Cardiac fibroblast (primary cell): ENCODE results near the gene CFAP410.

Experiments used
- DNase-seq, 2 donors: peaks; one replicate each; pipeline versions ENCODE4 v3.0.0 to v3.0.0-alpha.2; 2010; ENCODE audit warnings: low read depth in 2 of 2
- H3K4me3 ChIP-seq, 2 donors: replicated peaks in 1 of 2; 1 replicate in 1 of 2; 2 replicates in 1 of 2; pipeline ENCODE4 v1.5.1; 2011; ENCODE audit warnings: low read depth in 2 of 2, low read length in 2 of 2, mild to moderate bottlenecking in 2 of 2, moderate library complexity in 1 of 2
- TF ChIP-seq, protein P1 (sequence below): IDR thresholded peaks from one replicate; pipeline ENCODE4 v1.5.1; 2011; ENCODE audit warnings: low read depth, mild to moderate bottlenecking, low read length, inconsistent platforms

The CFAP410 gene

DNA sequence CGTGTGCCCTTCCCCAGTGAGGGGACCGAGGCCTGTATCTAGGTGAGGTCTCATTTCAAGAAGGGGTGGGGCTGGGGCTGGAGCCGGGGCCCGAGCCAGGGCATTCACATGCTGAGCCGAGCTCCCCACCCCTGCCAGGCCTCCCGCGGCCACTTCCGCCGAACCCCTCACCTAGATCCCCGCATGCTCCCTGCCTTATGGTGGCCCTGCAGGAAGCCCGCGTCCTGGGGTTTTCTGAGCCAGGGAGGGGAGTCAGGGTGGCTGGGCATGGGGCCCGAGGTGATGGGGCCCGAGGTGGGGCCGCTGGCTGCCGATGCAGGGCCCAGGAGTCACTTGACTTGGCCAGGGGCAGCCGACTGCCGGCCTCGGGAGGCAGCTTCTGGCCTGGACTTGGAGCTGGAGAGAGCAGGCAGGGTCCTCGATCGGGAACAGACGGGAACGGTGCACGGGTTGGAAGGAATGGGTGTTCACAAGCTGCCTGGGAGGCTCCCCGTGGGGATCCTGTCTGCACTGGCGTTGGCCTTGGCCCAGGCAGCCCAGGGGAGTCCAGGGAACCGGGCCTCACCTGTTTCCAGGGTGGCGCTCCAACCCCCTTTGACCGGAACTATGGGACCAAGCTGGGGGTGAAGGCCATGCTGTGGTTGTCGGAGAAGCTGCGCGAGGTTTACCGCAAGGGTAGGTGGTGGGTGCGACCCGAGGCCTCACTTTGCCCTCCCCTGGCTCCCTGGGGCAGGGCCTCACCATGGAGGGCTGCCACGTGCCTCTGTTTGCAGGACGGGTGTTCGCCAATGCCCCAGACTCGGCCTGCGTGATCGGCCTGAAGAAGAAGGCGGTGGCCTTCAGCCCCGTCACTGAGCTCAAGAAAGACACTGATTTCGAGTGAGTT, 13.6 kb downstream of the CFAP410 start:
- no peak for DNase-seq
- H3K4me3 ChIP-seq: no peak overlapping the region
- TF ChIP-seq, protein P1, sequence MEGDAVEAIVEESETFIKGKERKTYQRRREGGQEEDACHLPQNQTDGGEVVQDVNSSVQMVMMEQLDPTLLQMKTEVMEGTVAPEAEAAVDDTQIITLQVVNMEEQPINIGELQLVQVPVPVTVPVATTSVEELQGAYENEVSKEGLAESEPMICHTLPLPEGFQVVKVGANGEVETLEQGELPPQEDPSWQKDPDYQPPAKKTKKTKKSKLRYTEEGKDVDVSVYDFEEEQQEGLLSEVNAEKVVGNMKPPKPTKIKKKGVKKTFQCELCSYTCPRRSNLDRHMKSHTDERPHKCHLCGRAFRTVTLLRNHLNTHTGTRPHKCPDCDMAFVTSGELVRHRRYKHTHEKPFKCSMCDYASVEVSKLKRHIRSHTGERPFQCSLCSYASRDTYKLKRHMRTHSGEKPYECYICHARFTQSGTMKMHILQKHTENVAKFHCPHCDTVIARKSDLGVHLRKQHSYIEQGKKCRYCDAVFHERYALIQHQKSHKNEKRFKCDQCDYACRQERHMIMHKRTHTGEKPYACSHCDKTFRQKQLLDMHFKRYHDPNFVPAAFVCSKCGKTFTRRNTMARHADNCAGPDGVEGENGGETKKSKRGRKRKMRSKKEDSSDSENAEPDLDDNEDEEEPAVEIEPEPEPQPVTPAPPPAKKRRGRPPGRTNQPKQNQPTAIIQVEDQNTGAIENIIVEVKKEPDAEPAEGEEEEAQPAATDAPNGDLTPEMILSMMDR: no peak

DNA sequence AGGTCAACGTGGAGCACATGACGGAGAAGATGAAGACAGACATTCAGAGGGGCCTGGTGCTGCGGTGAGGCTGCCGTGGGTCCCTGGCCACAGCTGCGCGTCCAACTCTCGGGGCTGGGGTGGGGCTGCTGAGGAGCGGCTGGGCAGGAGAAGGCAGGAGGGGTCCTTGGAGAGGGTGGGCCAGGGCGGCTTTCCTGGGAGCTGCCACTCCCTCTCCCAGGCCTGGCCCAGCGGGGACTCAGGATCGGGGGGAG, 14.4 kb downstream of the CFAP410 start:
- DNase-seq: no peak
- no peak overlapping the region for H3K4me3 ChIP-seq
- TF ChIP-seq, protein P1: no peak

DNA sequence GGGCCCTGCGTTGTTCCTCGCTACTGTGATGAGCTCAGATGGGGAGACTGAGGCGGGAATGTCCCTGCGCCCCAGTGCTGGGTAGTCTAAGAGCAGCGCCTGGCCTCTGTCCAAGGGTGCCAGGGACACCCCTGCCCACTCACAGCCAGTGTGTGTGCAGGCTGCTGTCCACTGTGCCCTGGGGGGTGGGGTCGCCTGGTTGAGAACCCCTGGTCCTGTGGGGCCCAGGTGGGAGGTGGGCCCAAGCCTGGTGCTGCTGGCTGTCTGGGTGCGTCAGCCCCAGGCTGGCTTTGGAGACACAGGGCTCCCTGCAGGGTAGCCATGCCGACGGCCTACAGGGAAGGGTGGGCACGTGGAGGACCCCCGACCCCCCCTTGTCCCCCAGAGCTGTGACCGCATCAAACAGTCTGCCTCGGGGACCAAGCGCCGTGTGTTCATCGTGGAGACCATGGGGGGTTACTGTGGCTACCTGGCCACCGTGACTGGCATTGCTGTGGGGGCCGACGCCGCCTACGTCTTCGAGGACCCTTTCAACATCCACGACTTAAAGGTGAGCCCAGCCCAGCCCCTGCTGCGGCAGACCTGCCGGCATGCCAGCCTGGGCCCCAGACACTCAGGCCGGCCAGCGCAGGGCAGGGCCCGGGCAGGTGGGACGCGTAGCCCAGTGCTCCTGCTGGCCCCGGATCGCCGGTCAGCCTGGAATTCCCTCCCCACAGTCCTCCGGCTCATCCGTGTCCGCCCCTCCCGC, 14.9 kb downstream of the CFAP410 start:
- no peak for DNase-seq
- TF ChIP-seq, protein P1: no peak
- no peak overlapping the region for H3K4me3 ChIP-seq

DNA sequence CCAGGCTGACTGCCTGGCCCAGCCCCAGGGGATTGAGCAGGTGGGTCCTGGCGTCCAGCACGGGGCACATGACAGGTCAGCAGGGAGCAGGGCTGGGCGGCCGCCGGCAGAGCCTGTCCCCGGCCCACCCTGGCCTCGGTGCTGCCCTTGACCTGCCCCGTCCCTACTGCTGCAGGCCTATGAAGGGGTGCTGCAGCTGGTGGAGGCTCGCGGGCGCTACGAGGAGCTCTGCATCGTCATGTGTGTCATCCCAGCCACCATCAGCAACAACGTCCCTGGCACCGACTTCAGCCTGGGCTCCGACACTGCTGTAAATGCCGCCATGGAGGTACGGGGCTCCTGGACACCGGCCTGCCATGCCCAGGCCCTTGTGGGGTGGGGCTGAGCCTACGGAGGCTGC, 15.6 kb downstream of the CFAP410 start:
- TF ChIP-seq, protein P1: no peak
- H3K4me3 ChIP-seq: no peak overlapping the region
- DNase-seq: no peak

DNA sequence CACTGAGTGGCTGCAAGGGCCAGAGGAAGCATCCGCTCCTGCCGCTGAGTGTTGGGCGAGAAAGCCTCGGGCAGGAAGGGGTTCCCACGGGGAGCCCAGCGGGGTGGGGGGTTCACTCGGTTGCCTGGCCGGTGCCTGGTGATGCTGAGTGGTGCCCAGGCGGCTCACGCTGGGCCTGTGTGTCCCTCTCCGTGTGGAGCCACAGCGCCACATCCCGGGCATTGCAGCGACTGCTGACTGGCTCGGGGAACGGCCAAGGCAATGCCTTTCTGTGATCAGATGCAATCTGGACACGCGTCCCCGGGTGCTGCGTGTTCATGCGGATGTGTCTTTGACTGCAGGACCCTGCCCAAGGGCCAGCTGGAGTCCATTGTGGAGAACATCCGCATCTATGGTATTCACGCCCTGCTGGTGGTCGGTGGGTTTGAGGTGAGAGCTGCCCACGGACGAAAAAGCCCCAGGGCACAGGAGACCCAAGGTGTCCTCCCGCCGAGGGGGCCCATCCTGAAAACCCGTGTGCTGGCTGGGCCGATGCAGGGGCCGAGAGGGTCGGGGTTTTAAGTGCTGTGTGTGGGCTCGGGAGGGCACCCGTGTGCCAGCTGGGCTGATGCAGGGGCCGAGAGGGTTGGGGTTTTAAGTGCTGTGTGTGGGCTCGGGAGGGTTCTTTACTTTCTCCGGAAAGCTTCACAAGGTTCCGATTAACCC, 16.4 kb downstream of the CFAP410 start:
- H3K4me3 ChIP-seq: no peak overlapping the region
- TF ChIP-seq, protein P1: no peak
- no peak for DNase-seq

DNA sequence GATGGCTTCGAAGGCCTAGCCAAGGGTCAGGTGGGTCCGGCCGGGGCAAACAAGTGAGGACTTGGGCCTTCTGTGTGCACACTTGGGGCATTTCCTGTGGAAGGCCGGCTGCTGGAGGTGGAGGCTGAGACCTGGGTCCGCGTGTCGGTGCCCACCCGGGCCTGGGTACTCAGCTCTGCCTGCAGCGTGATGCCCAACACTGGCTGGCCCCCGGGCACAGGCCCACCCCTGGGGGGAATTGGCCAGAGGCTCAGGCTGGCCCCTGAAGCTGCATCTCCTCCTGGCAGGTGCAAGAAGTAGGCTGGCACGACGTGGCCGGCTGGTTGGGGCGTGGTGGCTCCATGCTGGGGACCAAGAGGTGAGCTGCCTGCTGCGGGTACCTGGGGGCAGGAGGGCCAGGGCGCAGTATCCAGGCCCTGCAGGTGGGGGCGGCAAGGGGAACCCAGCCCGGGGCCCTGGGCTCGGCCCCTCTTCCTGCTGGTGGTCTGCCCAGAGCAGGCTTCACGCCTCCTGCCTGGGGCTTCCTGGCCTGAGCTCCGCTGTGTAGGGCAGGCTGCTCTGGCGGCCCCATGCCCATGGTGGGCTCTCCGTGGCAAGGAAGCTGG, 17.2 kb downstream of the CFAP410 start:
- H3K4me3 ChIP-seq: no peak overlapping the region
- TF ChIP-seq, protein P1: no peak
- no peak for DNase-seq
